NCI-H345 (cell line): Measurements from ENCODE around the gene DUS1L.

Source experiments
- DNase-seq: peaks from one replicate; lab custom pipeline; 2025; lab: John Stamatoyannopoulos, UW

Gene DUS1L

DNA sequence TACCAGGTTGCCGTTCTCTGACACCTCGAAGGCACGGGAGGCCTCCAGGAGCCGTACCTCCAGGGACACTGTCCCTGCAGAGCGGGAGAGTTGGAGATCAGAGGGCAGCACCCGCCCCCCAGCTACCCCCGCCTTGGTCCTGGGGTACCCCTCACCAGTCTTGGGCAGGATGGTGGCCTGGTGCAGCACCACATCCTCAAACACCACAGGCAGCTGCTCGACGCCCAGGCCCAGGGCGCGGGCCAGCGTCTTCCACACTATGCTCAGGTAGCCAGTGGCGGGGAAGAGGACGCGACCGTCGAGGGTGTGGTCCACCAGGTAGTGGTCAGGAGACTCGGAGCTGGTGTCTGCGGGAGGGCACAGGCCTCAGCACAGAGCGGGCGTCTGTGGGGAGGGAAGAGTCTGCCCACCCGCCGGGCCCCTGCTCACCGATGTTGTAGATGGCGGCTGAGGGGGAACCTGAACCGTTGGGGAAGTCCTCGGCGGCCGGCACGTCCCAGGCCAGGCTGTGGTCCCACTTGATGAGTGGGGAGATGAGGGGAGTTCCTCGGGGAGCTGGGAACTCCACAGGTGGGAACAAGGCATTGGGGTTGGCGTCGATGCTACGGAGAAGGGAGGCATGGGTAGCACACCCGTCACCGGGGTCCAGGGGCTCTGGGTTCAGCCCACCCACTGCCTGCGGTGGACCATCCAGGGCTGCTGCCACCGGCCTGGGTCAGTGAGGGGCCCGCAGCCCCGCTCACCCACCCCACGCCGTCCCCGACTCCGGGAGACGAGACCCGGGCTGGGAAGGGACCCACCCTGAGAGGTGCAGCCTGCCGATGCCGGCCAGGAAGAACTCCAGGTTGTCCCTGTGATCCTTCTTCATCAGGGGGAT lies 22.6 kb upstream of the DUS1L start:
- no peak for DNase-seq

- DNase-seq = no peak
These were observed 21.6 kb upstream of the DUS1L start for GRCh38 chr17:82086941-82087906.

DNA sequence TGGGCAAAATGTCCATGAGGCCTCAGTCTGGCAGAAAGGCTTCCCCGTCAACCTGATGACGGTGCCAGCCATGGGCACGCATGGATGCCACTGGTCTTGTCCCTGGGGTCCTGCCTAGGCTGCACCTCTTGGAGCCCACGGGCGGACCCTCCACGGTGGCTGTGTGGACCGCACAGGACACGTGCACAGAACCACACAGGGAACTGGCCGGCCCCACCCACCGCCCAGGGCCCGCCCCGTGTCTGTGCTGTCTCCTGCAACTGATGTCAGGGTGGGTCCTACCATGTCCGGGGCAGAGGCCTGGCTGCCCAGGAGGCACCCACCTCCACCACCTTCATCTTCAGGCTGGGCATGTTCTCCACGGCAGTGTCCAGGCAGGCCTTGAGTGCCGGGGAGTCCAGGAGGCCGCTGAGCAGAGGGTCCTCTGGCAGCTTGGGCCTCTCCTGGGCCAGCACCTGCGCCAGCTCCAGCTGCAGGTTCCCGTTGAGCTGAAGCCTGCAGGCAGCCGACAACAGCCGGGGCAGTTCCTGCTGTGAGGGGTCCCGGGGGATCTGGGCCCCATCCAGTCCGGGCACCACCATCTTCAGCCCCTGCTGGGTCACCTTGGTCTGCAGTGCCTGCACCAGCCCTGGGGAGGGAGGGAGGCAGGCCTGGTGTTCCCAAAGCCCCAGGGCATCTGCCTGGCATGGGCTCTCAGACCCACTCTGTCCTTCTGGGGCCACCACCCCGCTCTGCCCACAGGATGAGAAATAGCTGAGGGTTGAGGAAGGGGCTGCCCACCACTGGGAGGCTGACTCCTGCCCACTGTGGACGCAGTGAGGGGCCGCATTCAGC lies 20.5 kb upstream of the DUS1L start:
- no peak for DNase-seq

DNA sequence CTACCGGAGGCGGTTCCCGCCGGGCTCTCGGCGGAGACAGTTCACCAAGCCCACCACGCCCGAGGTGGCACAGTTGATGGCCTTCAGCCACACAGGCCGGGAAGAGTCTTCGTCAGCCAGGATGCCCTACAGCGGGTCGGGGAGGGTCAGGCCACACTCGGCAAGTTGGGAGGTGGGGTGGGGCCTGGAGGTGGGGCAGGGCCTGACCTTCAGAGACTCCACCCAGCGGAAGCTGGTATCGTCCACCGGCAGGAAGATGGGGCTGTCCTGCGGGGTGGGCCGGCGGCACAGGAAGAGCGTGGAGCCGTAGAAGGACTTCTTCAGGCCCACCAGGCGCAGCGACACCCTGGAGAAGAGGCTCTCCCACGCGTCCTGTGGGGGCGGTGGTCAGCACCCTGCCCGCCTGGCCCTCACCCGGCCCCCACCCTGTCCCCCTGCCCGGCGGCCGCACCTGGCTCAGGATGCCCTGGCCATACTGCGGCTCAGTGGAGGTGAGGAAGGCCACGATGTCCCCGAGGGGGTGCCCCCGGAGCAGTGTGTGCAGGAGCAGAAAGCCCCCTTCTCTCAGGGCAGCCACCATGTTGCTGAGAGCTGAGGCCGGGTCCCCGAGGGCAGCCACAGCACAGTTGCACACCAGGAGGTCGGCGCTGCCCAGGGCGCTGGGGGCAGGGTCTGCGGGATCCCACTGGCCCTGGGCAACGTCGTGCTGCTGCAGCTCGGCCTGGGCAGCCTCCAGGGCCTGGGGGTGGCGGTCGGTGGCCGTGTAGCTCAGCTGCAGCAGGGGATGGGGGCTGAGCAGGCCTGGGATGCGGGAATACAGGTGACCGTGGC lies 19.6 kb upstream of the DUS1L start:
- DNase-seq = no peak

GRCh38 chr17:82084373-82085030 lies 18.9 kb upstream of the DUS1L start:
- DNase-seq = no peak

GRCh38 chr17:82083533-82084359 lies 18.1 kb upstream of the DUS1L start:
- DNase-seq = no peak

- no peak for DNase-seq
These were observed 17.4 kb upstream of the DUS1L start for GRCh38 chr17:82083009-82083408.

GRCh38 chr17:82082456-82082855 lies 16.9 kb upstream of the DUS1L start:
- no peak for DNase-seq

GRCh38 chr17:82081966-82082365 lies 16.4 kb upstream of the DUS1L start:
- no peak for DNase-seq

DNA sequence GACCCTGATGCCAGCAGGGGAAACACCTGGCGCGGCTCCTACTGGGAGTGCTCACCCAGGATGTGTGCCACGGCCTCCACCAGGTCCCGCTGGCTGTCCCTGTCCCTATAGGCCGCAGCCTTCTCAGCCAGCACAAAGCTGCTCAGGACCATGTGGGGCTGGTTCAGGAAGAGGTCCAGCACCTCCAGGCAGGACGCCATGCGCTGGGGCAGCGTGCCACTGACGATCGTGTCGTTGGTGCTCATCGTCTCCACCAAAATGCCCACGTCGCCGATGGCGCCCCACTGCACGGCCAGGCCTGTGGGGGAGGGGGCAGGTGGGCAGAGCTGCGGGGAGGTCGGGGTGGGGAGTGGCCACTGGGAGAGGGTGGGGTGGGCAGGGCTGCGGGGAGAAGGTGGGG lies 15.9 kb upstream of the DUS1L start:
- DNase-seq = no peak

DNA sequence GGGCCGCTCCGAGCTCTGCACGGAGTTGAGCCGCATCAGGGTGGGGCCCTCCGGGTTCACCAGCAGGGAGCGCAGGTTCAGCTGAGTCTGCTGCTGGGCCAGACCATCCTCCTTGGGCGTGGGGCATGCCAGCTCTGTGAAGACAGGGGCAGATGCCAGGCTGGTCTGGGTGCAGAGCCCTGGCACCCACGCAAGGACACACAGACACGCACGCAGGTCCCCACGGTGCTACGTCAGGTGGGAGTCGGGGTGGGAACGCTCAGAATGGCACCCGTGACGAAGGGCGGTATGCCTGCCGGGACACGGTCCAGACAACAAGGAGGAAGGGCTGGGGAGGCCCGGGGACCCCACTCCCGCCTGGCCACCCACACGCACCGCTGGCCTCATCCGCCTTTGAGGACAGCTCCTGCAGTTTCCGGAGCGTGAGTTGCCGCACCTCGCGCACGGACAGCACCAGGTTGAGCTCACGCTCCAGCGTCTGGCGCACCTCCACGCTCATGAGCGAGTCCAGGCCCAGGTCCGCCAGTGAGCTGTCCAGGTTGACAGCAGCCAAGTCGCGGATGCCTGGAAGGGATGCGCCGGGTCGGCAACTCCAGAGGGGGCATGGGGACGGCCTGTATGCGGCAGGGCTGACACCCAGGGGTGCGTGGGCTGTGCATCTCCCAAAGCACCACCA lies 15.3 kb upstream of the DUS1L start:
- no peak for DNase-seq

GRCh38 chr17:82080048-82080788 lies 14.6 kb upstream of the DUS1L start:
- DNase-seq = no peak

DNA sequence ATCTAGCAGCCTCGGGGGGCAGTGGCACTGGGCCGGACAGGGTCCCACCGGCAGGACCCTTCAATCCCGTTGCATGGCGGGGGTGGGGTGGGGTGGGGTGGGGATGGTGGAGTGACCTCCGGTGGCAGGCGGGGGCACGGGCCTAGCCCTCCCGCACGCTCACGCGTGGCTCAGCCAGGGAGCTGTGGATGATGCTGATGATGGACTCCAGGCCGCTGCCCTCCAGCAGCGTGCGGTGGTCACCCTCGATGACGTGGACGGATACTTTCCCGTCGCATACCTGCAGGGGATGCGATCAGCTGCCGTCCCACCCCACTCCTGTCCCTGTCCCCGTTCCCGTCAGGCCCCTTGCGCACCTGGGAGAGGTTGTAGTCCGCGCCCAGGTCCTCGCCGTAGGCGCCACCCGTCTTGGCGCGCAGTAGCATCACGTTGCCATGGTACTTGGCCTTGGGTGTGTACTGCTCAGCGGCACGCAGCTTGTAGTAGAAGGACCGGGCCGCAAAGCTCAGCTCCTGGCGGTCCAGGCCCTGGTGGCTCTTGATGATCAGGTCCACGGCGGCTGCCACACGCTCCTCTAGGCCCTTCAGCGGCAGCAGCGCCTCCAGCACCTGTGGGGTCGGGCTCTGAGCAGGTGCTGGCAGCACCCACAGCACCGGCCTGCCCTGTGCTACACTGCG lies 13.5 kb upstream of the DUS1L start:
- no peak for DNase-seq

DNA sequence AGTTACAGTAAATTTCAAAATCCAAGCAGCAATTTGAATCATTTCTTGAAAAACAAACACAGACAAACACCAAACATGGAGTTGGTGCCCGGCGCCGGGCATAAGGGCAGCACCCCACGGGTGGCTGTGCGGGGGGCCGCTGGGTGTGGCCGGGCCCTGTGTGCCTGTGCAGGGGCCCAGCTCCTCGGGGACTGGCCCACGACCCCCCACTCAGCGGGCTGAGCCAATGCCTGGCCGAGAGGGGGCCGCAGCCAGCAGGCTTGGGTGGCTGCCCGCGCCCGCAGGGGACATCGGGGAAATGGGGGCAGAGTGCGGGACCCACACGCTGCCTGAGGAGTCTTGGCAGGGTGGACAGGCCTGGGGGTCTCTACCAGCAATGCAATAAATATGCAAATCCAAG lies 12.8 kb upstream of the DUS1L start:
- DNase-seq = no peak

- no peak for DNase-seq
These were observed 12.2 kb upstream of the DUS1L start for GRCh38 chr17:82077617-82078358.

DNA sequence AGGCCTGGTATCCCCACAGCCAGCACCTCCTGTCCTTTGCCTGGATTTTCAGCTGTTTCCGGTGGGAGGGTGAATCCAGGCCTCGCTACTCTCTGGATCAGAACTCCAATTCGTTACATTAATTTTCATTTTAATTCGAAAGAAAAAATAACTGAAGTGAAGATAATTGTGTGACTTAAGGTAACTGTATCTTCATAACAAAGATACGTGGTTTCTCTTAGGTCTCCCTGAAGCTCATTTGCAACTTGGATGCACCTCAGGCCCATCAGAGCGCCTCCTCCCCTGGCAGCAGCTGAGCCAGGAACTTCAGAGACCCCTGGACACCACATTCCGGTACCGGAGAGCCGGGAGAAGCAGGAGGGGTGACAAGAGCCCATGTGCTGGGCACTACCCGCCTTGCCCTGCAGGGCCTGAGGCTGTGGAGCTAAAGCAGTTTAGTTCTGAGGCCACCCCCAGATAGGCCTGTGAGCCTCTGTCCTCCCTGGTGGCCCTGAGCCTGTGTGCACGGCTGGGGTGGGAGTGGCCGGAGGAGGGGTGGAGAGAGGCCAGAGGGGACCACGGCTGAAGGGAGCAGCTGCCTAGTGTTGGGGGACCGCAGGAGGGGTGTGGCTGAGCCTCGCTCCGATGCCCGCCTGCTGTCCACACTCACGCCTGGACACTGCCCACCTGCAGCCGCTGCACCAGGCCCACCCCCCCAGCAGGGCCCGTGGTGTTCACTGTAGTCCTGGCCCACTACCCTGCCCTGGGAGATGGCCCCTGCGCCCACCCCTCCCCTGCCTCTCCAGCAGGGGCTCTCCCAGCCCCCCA lies 11.4 kb upstream of the DUS1L start:
- no peak for DNase-seq
